Measurements from ENCODE around the gene SPTSSA.

- TF ChIP-seq, protein P1, sequence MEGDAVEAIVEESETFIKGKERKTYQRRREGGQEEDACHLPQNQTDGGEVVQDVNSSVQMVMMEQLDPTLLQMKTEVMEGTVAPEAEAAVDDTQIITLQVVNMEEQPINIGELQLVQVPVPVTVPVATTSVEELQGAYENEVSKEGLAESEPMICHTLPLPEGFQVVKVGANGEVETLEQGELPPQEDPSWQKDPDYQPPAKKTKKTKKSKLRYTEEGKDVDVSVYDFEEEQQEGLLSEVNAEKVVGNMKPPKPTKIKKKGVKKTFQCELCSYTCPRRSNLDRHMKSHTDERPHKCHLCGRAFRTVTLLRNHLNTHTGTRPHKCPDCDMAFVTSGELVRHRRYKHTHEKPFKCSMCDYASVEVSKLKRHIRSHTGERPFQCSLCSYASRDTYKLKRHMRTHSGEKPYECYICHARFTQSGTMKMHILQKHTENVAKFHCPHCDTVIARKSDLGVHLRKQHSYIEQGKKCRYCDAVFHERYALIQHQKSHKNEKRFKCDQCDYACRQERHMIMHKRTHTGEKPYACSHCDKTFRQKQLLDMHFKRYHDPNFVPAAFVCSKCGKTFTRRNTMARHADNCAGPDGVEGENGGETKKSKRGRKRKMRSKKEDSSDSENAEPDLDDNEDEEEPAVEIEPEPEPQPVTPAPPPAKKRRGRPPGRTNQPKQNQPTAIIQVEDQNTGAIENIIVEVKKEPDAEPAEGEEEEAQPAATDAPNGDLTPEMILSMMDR (IDR thresholded peaks at IDR 0.05; ENCODE audit: low read depth, low read length) = no peak
- no peak for TF ChIP-seq EZH2phosphoT487 (IDR thresholded peaks at IDR 0.05; ENCODE audit: low read depth)
Observed at GRCh38 chr14:34474187-34474679, 12.2 kb upstream of the SPTSSA start.

Data from OCI-LY3 (cell line).